Measurements from ENCODE around the gene CDH3.

CDH3 gene

GRCh38 chr16:68644715-68645493 is at the start of gene CDH3:
Gene CDH3, plus strand, starts transcription at chr16:68645310. Its CDS starts 70 bp downstream, at chr16:68645380.
- no peak for DNase-seq (ENCODE audit: low spot score)

DNA sequence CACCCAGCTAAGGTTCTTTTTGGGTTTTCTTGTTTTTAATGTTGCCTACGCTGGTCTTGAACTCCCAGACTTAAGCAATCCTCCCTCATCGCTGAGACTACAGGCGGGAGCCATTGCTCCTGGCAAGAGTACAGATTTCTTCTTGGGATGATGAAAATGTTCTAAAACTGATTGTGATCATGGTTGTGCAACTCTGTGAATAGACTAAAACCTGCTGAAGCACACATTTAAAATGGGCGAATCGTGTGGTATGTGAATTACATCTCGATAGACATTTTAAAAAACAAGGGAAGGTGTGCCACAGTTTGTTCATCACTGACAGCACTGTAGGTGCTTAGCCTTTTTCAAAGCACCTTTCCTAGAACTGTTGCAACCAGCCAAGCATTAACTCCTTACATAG is 48.8 kb upstream of the CDH3 start:
- DNase-seq (ENCODE audit: low spot score): no peak

DNA sequence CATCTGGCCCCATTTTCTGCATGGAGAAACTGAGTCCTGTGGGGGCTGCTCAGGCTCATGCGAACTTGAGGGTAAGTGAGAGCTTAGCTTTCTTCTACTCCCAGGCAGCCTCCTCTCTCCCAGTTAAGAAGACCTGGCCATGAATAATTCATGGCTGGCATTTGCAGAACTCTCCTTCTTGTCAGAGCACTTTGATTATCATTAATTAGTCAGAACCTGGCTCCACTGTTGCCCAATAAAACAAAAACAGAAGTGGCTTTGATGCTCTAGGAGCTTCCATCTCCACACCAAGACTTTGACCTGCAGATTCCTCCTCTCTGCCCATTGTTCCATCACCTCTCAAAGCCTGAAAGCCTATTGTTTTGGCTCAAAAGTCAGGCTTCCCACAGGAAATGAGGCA is 45.5 kb upstream of the CDH3 start:
- DNase-seq (ENCODE audit: low spot score): no peak

GRCh38 chr16:68605746-68606145 is 39.4 kb upstream of the CDH3 start:
- no peak for DNase-seq (ENCODE audit: low spot score)

DNA sequence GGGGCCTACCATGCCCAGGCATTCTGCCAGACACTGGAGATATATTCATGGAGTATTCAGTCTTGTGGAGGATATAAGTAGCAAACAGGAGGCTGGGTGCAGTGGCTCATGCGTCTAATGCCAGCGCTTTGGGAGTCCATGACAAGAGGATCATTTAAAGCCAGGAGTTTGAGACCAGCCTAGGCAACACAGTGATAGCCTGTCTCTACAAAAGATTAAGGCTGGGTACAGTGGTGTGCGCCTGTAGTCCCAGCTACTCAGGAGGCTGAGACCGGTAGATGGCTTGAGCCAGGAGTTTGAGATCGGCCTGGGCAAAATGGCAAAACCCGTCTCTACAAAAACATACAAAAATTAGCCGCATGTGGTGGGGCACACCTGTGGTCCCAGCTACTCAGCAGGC is 37.7 kb upstream of the CDH3 start:
- no peak for DNase-seq (ENCODE audit: low spot score)

- no peak for DNase-seq (ENCODE audit: low spot score)
Measured at GRCh38 chr16:68608330-68608729, 36.8 kb upstream of the CDH3 start.

GRCh38 chr16:68612996-68613395 is 32.1 kb upstream of the CDH3 start:
- DNase-seq (ENCODE audit: low spot score): no peak

DNA sequence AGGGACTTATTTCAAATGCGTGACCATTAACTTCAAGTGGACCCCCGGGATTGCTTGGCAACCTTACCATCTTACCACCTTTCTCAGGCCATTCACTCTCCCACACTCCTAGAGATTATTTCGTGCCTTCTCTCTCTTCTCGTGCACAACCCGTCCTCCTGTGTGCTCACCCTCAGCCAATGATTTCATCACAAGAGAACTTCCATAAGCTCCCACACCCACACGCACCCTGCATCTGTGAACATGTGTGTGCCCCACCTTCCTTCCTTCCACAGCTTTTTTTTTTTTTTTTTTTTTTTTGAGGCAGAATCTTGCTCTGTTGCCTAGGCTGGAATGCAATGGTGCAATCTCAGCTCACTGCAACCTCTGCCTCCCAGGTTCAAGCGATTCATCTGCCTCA is 27.4 kb upstream of the CDH3 start:
- no peak for DNase-seq (ENCODE audit: low spot score)

DNA sequence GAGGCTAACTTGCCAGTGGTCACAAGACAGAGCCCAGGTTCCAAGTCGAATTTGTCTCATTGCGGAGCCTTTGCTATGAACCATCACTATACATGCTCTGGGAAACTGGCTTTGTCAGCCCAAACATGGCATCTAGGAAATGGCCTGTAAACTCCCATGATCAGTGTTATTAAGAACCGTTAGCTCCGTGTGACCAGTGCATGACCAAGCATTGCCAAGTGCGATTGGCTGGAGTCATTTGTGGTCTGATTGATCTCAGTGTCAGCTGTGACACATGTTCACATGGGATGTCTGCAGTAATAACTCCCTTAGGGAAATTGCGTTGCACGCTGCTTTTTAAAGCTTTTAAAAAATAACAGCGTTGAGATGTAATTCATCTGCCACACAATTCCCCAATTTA is 18.6 kb upstream of the CDH3 start:
- DNase-seq (ENCODE audit: low spot score): no peak

DNA sequence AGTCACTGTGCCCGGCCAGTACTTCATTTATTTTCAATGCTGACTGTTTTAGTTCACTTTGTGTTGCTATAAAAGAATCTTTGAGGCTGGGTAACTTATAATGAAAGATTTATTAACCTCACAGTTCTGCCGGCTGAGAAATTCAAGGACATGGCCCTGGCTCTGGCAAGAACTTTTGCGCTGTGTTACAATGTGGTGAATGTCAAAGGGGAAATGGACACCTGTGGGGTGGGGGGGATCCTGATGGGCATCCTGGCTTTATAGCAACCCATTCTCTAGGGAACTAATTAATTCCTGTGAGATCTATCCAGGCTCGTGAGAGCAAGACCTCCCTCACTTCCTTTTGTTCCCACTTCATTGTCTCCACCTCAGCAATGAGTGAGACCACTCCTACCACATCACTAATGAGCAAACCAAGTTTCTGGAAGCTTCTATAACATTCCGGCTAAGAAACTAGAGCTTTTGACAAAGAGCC is 17.1 kb upstream of the CDH3 start:
- DNase-seq (ENCODE audit: low spot score): no peak

DNA sequence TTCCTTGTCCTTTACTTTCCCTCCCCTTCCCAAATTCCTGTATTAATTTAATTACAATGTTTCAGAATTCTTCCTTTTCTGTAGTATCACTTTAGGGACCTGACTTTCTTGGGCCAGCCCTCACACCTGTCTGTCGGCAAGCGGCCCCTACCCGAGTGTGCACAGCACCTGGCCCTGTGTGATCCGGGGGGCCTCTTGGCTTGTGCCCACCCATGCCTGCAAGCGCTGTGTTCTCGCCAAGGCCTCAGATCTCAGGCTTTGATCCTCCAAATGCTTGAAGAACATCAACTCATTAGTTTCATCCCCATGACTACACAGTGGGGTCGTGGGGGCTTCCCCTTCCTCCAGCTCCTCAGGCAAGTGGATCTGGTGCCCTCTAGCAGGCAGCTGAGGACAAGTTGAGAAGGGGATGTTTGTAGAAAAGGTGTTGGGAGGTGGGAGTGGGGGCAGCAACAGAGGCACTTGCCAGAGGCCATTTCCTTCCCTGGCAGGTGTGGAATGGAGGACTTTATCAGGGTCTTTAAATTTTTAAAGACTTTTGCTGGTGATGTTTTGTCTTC is 15.7 kb upstream of the CDH3 start:
- no peak for DNase-seq (ENCODE audit: low spot score)

GRCh38 chr16:68636064-68636560 is 9.0 kb upstream of the CDH3 start:
- no peak for DNase-seq (ENCODE audit: low spot score)

DNA sequence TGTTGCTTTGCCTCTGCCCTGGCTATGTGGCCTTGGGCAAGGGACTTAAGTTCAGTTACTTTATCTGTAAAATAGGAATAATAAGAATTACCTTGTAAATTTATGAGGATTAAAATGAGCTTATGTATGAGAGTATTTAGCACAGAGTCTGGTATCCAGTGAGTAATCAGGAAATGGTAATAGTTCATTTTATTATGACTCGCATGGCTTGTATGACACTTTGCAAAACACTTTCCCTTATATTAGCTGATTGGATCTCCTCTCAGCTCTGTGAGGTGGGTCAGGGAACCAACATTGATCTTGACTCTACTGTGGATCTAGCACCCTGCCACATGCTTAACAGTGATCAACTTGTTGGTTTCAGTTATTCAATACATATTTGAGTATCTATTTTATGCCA is 8.3 kb upstream of the CDH3 start:
- DNase-seq (ENCODE audit: low spot score): no peak

- no peak for DNase-seq (ENCODE audit: low spot score)
Measured at GRCh38 chr16:68640972-68641371, 4.1 kb upstream of the CDH3 start.

GRCh38 chr16:68642047-68642435 is 3.1 kb upstream of the CDH3 start:
- DNase-seq (ENCODE audit: low spot score): no peak

- no peak for DNase-seq (ENCODE audit: low spot score)
Measured at GRCh38 chr16:68642436-68643101, 2.5 kb upstream of the CDH3 start.

- no peak for DNase-seq (ENCODE audit: low spot score)
Measured at GRCh38 chr16:68643227-68643626, 1.9 kb upstream of the CDH3 start.

GRCh38 chr16:68643847-68644246 is 1.3 kb upstream of the CDH3 start:
- no peak for DNase-seq (ENCODE audit: low spot score)

DNA sequence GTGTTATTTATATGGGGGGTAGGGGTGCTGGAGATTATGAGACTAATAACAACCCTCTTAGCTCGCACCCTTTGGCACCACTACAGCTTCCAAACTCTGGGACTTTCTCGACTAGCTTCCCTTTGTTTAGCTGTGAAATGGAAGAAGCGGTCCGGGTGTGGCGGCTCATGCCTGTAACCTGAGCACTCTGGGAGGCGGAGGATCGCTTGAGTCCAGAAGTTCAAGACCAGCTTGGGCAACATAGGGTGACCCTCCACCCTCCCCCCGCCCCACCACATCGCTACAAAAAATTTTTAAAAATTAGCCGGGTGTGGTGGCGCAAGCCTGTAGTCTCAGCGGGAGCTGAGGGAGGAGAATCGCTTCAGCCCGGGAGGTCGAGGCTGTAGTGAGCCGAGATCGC is 814 bp upstream of the CDH3 start:
- DNase-seq (ENCODE audit: low spot score): no peak

- DNase-seq (ENCODE audit: low spot score): no peak
Measured at GRCh38 chr16:68645494-68646388, 631 bp downstream of the CDH3 start.

- no peak for DNase-seq (ENCODE audit: low spot score)
Measured at GRCh38 chr16:68646953-68647659, 2.0 kb downstream of the CDH3 start.
